ENCODE measurements around the gene UPF2.

DNA sequence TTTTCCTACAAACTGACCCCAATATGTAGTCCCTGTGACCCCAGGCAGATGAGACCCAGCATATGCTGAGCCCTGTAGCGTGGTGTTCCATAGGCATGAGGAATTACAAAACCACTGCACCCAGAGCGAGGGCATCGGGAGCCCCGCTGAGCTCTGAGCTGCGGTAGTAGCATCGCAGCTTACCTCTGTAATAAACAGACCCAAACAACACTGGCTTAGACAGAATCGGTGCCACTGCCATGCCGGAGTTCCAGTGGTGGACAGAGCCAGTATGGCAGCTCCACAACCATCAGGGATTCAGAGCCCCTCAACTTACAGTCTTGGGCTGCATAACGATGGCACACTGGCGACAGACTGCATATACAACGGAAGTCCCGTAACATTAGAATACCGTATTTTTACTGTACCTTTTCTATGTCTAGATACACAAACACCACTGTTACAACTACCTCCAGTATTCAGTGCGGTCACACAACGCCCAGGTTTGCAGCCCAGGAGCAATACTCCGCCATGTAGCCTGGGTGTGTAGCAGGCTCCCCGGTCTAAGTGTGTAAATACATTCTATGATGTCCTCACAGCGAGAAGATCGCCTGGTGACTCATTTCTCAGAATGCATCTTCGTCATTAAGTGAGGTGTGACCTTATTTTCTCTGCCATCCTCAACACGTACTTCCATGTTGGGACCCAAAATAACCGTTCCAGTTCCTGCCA, 150.7 kb downstream of the UPF2 start:
- TF ChIP-seq, protein P1, sequence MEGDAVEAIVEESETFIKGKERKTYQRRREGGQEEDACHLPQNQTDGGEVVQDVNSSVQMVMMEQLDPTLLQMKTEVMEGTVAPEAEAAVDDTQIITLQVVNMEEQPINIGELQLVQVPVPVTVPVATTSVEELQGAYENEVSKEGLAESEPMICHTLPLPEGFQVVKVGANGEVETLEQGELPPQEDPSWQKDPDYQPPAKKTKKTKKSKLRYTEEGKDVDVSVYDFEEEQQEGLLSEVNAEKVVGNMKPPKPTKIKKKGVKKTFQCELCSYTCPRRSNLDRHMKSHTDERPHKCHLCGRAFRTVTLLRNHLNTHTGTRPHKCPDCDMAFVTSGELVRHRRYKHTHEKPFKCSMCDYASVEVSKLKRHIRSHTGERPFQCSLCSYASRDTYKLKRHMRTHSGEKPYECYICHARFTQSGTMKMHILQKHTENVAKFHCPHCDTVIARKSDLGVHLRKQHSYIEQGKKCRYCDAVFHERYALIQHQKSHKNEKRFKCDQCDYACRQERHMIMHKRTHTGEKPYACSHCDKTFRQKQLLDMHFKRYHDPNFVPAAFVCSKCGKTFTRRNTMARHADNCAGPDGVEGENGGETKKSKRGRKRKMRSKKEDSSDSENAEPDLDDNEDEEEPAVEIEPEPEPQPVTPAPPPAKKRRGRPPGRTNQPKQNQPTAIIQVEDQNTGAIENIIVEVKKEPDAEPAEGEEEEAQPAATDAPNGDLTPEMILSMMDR (IDR thresholded peaks at IDR 0.05) = no peak
- TF ChIP-seq EP300 (IDR thresholded peaks at IDR 0.05; ENCODE audit: low read depth) (no peak), POLR2AphosphoS5 (IDR thresholded peaks at IDR 0.05) (no peak)

All from transverse colon (tissue), 4 donors.